GM12891 (cell line): ENCODE results near the gene PELI2.

Source experiments
- POLR2A ChIP-seq: IDR thresholded peaks from 2 replicates; pipeline ENCODE4 v1.6.1; 2011; ENCODE audit warnings: low read depth, low read length, control low read depth
- POLR2AphosphoS5 ChIP-seq: IDR thresholded peaks from 2 replicates; pipeline ENCODE4 v1.6.1; 2011; ENCODE audit warnings: low read depth, low read length, control low read depth

GRCh38 chr14:56073799-56074198, 44.4 kb upstream of the PELI2 start:
- TF ChIP-seq POLR2A (no peak), POLR2AphosphoS5 (no peak)
